Progenitor cell of endocrine pancreas (in vitro differentiated cells): ENCODE data around the gene RBMS1. TPM values are rescaled to one million over a fixed set of nuclear protein-coding genes. Genes with fewer than 3 reads are reported as not detected.

Source experiments
- DNase-seq: peaks from one replicate; pipeline ENCODE4 v3.0.0; 2021; ENCODE audit warnings: low spot score; ENCODE audit not compliant: unreplicated experiment
- H3K27ac Mint-ChIP-seq: 2 replicates; pipeline ENCODE4 v1.8.0; 2021; ENCODE audit warnings: mild to moderate bottlenecking, moderate library complexity, mixed read lengths
- H3K27me3 Mint-ChIP-seq: 2 replicates; pipeline ENCODE4 v1.8.0; 2021; ENCODE audit warnings: mixed read lengths
- H3K36me3 Mint-ChIP-seq: 2 replicates; pipeline ENCODE4 v1.8.0; 2022; ENCODE audit warnings: mixed read lengths; ENCODE audit not compliant: insufficient read depth
- H3K4me1 Mint-ChIP-seq: 2 replicates; pipeline ENCODE4 v1.8.0; 2021; ENCODE audit warnings: low read depth, mixed read lengths
- H3K4me3 Mint-ChIP-seq: 2 replicates; pipeline ENCODE4 v1.8.0; 2021; ENCODE audit warnings: low read depth, mild to moderate bottlenecking, moderate library complexity, mixed read lengths
- H3K9me3 Mint-ChIP-seq: 2 replicates; pipeline ENCODE4 v1.8.0; 2021; ENCODE audit warnings: low read depth, mixed read lengths
- total RNA-seq: library from RNA; stranded (reverse); gene quantifications from 2 replicates; pipeline ENCODE4 v1.2.1, GENCODE V29; 2021
- TF ChIP-seq, protein P1 (sequence below): fragments of 200-600 bp; sonication (generic); IDR thresholded peaks from one replicate; pipeline ENCODE4 v1.5.0; 2021; ENCODE audit warnings: antibody characterized with exemption, mild to moderate bottlenecking; ENCODE audit not compliant: unreplicated experiment

Gene RBMS1
- total RNA-seq, 1 donor from 2014 or later, result 59.8 TPM

DNA sequence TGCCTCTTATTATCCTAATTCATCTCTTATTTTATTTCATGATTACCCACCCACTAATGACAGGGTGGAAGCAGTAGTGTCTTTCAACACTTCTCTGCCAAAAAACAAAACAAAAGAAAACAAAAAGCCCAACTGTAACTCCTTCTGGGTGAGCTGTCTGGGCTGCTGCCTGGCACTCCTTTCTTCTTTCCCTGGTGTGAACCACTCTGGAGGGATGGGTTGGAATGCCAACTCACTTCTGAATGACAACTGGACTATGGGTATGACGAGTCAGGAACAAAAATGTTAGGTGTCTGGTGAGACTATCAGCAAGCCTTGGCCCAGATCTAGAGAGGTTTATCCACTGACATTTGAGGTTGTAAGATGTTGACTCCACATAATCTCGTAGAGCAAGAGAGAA lies 205.3 kb downstream of the RBMS1 start:
- no peak for DNase-seq
- TF ChIP-seq, protein P1, sequence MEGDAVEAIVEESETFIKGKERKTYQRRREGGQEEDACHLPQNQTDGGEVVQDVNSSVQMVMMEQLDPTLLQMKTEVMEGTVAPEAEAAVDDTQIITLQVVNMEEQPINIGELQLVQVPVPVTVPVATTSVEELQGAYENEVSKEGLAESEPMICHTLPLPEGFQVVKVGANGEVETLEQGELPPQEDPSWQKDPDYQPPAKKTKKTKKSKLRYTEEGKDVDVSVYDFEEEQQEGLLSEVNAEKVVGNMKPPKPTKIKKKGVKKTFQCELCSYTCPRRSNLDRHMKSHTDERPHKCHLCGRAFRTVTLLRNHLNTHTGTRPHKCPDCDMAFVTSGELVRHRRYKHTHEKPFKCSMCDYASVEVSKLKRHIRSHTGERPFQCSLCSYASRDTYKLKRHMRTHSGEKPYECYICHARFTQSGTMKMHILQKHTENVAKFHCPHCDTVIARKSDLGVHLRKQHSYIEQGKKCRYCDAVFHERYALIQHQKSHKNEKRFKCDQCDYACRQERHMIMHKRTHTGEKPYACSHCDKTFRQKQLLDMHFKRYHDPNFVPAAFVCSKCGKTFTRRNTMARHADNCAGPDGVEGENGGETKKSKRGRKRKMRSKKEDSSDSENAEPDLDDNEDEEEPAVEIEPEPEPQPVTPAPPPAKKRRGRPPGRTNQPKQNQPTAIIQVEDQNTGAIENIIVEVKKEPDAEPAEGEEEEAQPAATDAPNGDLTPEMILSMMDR, result no peak
- Mint-ChIP-seq H3K4me1 (no peaks in the 10 kb centered on the region), H3K36me3 (peaks cover 16% of the 10 kb centered on the region), H3K9me3 (no peaks in the 10 kb centered on the region), H3K27me3 (no peaks in the 10 kb centered on the region), H3K4me3 (no peak overlapping the region), H3K27ac (no peak overlapping the region)

DNA sequence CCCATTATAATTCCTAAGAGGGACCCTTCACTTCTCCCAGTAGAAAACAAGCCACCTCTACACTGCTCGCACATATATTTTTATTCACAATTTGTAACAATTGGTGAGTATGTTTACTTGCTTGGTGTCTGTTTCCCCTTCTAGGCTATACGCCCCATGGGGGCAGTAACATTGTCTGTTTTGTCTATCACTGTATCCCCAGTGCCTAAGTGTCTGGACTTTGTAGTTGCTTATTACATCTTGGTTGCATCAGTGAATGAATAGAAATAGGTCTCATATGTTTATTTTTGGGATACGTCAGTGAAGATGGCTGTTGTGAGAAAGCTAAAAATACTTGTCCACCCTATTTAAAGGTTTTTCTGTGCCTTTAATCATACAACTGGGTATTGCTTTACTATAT lies 206.1 kb downstream of the RBMS1 start:
- TF ChIP-seq, protein P1, result no peak
- no peak for DNase-seq
- peaks cover 21% of the 10 kb centered on the region for H3K36me3 Mint-ChIP-seq
- no peak overlapping the region for H3K4me3 Mint-ChIP-seq
- no peaks in the 10 kb centered on the region for H3K27me3 Mint-ChIP-seq
- no peaks in the 10 kb centered on the region for H3K4me1 Mint-ChIP-seq
- no peaks in the 10 kb centered on the region for H3K9me3 Mint-ChIP-seq
- no peak overlapping the region for H3K27ac Mint-ChIP-seq

DNA sequence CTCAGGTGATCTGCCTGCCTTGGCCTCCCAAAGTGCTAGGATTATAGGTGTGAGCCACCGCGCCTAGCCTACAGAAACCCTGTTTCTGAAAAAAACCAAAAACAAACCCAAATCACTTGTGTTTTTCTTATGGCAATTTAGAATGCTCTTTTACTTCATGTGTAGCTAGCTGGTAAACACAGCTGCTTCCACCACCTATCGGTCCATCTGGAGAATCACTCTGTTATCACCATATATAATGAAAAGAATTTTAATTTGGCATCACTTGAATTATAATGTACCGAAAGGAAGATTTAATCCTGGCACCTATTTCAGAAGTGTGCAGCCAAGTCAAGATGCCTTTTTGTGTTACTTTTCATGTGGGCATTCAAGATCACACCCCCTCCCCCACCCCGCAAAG lies 207.1 kb downstream of the RBMS1 start:
- H3K27ac Mint-ChIP-seq, result no peak overlapping the region
- no peak overlapping the region for H3K4me3 Mint-ChIP-seq

DNA sequence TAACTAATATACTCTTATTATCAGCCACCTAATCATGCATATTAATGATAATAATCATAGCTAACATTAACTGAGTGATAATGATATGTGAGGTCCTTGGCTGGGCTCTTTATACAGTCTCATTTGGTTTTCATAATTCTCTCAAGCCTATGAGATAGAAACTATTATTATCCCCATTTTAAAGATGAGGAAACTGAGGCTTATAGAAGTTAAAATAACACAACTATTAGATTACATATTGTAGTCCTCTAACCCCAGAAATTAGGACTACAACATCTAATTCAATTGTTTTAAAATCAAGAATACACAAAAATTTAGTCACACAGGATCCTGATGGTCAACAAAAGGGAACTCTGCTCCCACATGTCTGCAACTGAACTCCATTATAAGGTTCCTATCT lies 209.9 kb downstream of the RBMS1 start:
- H3K36me3 Mint-ChIP-seq, result peaks cover 23% of the 10 kb centered on the region
- H3K27ac Mint-ChIP-seq, result no peak overlapping the region
- no peak for DNase-seq
- H3K27me3 Mint-ChIP-seq, result no peaks in the 10 kb centered on the region
- no peaks in the 10 kb centered on the region for H3K9me3 Mint-ChIP-seq
- peaks cover 13% of the 10 kb centered on the region for H3K4me1 Mint-ChIP-seq
- TF ChIP-seq, protein P1, result no peak
- no peak overlapping the region for H3K4me3 Mint-ChIP-seq

More for the DNA sequence above, 207.1 kb downstream of the RBMS1 start:
- no peaks in the 10 kb centered on the region for H3K27me3 Mint-ChIP-seq
- TF ChIP-seq, protein P1, result no peak
- peaks cover 4% of the 10 kb centered on the region for H3K4me1 Mint-ChIP-seq
- H3K36me3 Mint-ChIP-seq, result peaks cover 21% of the 10 kb centered on the region
- H3K9me3 Mint-ChIP-seq, result no peaks in the 10 kb centered on the region
- DNase-seq, result no peak

DNA sequence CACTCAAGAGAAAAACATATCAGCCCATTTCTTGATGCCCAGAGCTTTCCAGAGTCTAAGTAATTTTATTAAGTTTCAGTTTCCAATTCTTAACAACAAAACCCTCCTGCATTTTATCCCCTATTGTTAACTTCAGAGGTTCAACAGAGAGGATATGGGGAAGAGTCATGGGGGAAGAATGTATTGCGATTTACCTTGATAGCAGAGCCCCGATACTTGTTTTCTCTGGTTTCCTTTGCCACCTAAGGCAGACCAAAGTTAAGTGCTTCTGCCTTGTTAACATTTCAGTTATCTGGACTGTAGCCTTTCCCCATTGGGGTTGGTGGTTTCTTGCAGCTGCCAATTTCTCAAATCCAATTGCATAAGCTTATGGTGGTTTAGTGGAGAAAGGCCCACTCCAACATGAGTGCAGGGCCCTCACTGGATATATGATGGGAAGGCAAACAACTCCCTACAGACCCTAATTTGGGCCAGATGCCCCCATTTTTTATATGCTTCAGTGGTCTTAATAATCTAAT lies 211.5 kb downstream of the RBMS1 start:
- Mint-ChIP-seq H3K9me3 (no peaks in the 10 kb centered on the region), H3K36me3 (peaks cover 31% of the 10 kb centered on the region), H3K27ac (no peak overlapping the region), H3K4me3 (no peak overlapping the region), H3K27me3 (no peaks in the 10 kb centered on the region), H3K4me1 (peaks cover 13% of the 10 kb centered on the region)
- TF ChIP-seq, protein P1, result no peak
- no peak for DNase-seq
